ENCODE measurements around the gene PATE3.

The PATE3 gene

DNA sequence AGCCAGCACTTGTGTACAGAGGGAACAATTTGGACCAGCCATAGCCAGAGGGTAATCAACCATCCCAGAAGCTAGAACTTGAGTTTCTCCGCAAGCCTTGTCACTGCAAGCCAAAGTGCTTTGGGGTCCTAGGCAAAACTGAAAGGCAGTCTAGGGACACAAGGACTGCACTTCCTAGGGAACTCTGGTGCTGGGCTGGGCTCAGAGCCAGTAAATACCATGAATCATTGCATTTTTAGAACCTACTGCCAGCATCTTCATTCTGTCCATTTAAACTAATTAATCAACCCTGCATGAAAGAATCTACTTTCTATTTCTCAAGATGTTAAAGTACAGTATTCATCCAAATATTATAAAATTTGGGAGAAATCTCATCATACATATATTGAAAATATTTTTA, 20.0 kb downstream of the PATE3 start:
- no peaks in the 10 kb centered on the region for H3K4me1 ChIP-seq
- H3K27me3 ChIP-seq (ENCODE audit: control insufficient read depth, insufficient read depth, low read length), result no peaks in the 10 kb centered on the region
- H3K9me3 ChIP-seq (ENCODE audit: control insufficient read depth, low read length), result no peaks in the 10 kb centered on the region
- no peak overlapping the region for H3K4me3 ChIP-seq (ENCODE audit: low read depth, low read length)
- no peak overlapping the region for H3K9ac ChIP-seq
- H3K79me2 ChIP-seq, result no peaks in the 10 kb centered on the region
- H3K27ac ChIP-seq, result no peak overlapping the region
- H3K36me3 ChIP-seq (ENCODE audit: control insufficient read depth, insufficient read depth, low read length), result no peaks in the 10 kb centered on the region
- no peak overlapping the region for H3K4me2 ChIP-seq (ENCODE audit: low read length)
- H2AFZ ChIP-seq, result no peak overlapping the region
- no peak for TF ChIP-seq CTCF (IDR thresholded peaks at IDR 0.05)

- H2AFZ ChIP-seq, result no peak within 1 kb of the TSS
- no peaks in the 10 kb centered on the region for H3K4me1 ChIP-seq
- no peak within 1 kb of the TSS for H3K27ac ChIP-seq
- no peak within 1 kb of the TSS for H3K9ac ChIP-seq
- H3K4me3 ChIP-seq (ENCODE audit: low read depth, low read length), result no peak within 1 kb of the TSS
- no peaks in the 10 kb centered on the region for H3K27me3 ChIP-seq (ENCODE audit: control insufficient read depth, insufficient read depth, low read length)
- no peaks in the 10 kb centered on the region for H3K9me3 ChIP-seq (ENCODE audit: control insufficient read depth, low read length)
- no peaks in the 10 kb centered on the region for H3K36me3 ChIP-seq (ENCODE audit: control insufficient read depth, insufficient read depth, low read length)
- TF ChIP-seq CTCF (IDR thresholded peaks at IDR 0.05), result no peak
- H3K79me2 ChIP-seq, result no peaks in the 10 kb centered on the region
- H3K4me2 ChIP-seq (ENCODE audit: low read length), result no peak within 1 kb of the TSS
These were observed 45.1 kb downstream of the PATE3 start, which contains the start of gene PATE4 for GRCh38 chr11:125833016-125833415. PATE4 (plus strand) TSS chr11:125833316; CDS start chr11:125833360, 44 bp downstream.

DNA sequence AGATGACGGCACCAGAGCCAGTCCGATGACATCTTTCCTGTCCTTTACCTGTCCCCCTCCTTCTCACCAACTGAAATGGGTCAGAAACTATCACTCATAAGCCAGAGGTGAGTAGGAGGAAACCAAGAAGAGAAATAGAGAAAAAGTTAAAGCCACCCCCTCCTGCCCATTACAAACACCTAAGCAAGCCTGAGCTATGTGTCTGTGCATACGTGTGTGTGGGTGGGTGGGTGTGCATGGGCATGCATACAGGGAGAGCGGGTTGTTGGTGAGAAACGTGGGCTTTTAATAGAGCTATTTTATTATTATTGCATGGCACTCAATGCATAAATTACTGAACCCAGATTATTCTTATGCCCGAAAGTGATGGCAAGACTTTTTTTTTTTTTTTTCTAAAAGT, 47.8 kb downstream of the PATE3 start:
- TF ChIP-seq CTCF (IDR thresholded peaks at IDR 0.05), result no peak
- H3K4me1 ChIP-seq, result no peaks in the 10 kb centered on the region
- no peaks in the 10 kb centered on the region for H3K36me3 ChIP-seq (ENCODE audit: control insufficient read depth, insufficient read depth, low read length)
- H3K27me3 ChIP-seq (ENCODE audit: control insufficient read depth, insufficient read depth, low read length), result no peaks in the 10 kb centered on the region
- H3K4me2 ChIP-seq (ENCODE audit: low read length), result no peak overlapping the region
- no peak overlapping the region for H3K9ac ChIP-seq
- no peak overlapping the region for H3K4me3 ChIP-seq (ENCODE audit: low read depth, low read length)
- H3K27ac ChIP-seq, result no peak overlapping the region
- no peak overlapping the region for H2AFZ ChIP-seq
- no peaks in the 10 kb centered on the region for H3K79me2 ChIP-seq
- no peaks in the 10 kb centered on the region for H3K9me3 ChIP-seq (ENCODE audit: control insufficient read depth, low read length)

All from parathyroid adenoma (tissue), 2 donors.